Neural crest cell (in vitro differentiated cells): ENCODE results near the gene FAM111B. TPM values are rescaled to one million over a fixed set of nuclear protein-coding genes. Genes with fewer than 3 reads are reported as not detected.
A peak's percentile ranks its signal among the peaks of the same experiment; 100 is the strongest.

ENCODE experiments used
- DNase-seq: peaks from one replicate; pipeline ENCODE4 v3.0.0; 2021; ENCODE audit warnings: low read depth, mixed read lengths, low spot score
- H3K27ac Mint-ChIP-seq: one replicate; pipeline ENCODE4 v1.8.0; 2021; ENCODE audit warnings: mild to moderate bottlenecking, mixed read lengths; ENCODE audit not compliant: unreplicated experiment
- H3K27me3 Mint-ChIP-seq: 2 replicates; pipeline ENCODE4 v1.8.0; 2021; ENCODE audit warnings: low read depth, mild to moderate bottlenecking, mixed read lengths
- H3K36me3 Mint-ChIP-seq: 2 replicates; pipeline ENCODE4 v1.8.0; 2021; ENCODE audit warnings: low read depth, mild to moderate bottlenecking, mixed read lengths
- H3K4me1 Mint-ChIP-seq: 2 replicates; pipeline ENCODE4 v1.8.0; 2021; ENCODE audit warnings: mixed read lengths
- H3K4me3 Mint-ChIP-seq: one replicate; pipeline ENCODE4 v1.8.0; 2021; ENCODE audit warnings: mild to moderate bottlenecking, mixed read lengths
- H3K9me3 Mint-ChIP-seq: 2 replicates; pipeline ENCODE4 v1.8.0; 2021; ENCODE audit warnings: mixed read lengths
- total RNA-seq: library from RNA; stranded (reverse); gene quantifications from 2 replicates; pipeline ENCODE4 v1.2.1, GENCODE V29; 2021
- TF ChIP-seq, protein P1 (sequence below): fragments of 200-600 bp; sonication (generic); conservative IDR thresholded peaks from 2 replicates; pipeline ENCODE4 v1.5.0; 2021; ENCODE audit warnings: antibody characterized with exemption, mild to moderate bottlenecking

FAM111B gene
- total RNA-seq, 1 donor from 2014 or later = 35.4 TPM

DNA sequence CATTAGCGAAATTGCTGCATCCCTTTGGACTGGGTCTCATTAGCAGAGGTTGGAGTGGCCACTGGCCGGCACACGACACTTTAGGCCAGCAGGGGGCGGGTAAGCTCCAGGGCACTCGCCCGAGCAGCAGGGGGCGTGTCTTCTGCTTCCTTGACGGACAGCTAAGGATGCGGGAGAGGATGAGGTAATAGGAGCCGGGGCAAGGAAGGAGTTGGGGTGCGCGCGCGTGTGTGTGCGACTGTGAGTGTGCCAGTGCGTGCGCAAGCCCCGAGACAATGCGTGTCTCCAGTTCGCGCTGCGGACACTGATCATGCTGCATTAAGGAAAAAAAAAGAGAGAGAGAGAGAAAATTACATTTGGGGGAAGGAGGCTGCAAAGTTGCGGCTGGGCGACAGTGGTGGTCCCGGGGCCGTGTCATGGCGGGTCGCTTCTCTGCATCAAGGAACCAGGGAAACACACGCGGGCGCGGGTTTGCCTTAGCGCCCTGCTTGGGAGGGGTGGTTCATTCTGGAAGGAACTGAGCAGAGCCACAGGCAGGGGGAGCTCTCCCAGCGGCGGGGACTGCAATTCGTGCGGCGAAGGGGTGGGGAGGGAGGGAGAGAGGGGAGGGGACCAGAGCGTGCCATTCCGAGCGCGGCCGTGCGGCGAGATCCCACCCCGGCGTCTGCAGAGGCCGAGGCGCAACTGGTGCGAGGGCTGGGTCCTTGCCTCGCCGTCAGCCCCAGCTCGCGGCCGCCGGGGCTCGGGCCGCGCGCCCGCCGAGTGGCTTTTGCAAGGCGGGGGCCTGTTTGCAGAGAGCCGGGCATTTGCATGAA lies 64.7 kb downstream of the FAM111B start, which contains the start of gene DTX4:
TSS of gene DTX4 (plus strand) at position 625 of the 815 bp plus-strand sequence. CDS start 464 bp downstream, outside the sequence.
- Mint-ChIP-seq H3K27ac (peak within 1 kb of the TSS; percentile 97), H3K9me3 (no peaks in the 10 kb centered on the region), H3K4me3 (peak within 1 kb of the TSS; percentile 92), H3K4me1 (peaks cover 36% of the 10 kb centered on the region), H3K36me3 (peaks cover 6% of the 10 kb centered on the region), H3K27me3 (peaks cover 9% of the 10 kb centered on the region)
- DNase-seq = peak; percentile 96
- TF ChIP-seq, protein P1, sequence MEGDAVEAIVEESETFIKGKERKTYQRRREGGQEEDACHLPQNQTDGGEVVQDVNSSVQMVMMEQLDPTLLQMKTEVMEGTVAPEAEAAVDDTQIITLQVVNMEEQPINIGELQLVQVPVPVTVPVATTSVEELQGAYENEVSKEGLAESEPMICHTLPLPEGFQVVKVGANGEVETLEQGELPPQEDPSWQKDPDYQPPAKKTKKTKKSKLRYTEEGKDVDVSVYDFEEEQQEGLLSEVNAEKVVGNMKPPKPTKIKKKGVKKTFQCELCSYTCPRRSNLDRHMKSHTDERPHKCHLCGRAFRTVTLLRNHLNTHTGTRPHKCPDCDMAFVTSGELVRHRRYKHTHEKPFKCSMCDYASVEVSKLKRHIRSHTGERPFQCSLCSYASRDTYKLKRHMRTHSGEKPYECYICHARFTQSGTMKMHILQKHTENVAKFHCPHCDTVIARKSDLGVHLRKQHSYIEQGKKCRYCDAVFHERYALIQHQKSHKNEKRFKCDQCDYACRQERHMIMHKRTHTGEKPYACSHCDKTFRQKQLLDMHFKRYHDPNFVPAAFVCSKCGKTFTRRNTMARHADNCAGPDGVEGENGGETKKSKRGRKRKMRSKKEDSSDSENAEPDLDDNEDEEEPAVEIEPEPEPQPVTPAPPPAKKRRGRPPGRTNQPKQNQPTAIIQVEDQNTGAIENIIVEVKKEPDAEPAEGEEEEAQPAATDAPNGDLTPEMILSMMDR = peak; percentile 81

DNA sequence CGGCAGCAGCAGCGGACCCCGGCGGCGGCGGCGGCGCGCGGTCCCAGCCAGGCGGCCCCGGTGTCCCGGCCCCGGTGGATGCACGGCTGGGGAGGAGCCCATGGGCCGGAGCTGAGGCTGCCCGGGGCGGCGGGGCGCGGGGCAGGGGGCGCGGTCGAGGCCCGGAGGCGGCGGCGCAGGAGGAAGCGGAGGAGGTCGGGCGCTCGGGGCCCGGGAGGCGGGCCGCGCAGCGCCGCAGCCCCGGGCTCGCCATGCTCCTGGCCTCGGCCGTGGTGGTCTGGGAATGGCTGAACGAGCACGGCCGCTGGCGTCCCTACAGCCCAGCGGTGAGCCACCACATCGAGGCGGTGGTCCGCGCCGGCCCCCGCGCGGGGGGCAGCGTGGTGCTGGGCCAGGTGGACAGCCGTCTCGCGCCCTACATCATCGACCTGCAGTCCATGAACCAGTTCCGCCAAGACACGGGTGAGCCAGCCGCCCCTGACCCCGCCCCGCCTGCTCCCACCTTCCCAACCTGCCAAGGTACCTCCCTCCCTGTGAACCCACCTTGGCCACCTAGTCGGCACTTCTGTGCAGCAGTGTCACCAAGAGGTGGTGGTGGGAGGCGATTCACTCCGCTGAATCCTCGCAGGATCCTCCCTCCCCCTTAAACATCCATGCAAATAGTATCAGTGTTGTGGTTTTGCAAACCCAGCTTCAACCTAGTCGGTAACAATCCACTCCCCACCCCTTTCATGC lies 65.5 kb downstream of the FAM111B start:
- H3K4me1 Mint-ChIP-seq = peaks cover 44% of the 10 kb centered on the region
- peak overlapping the region; percentile 92 for H3K4me3 Mint-ChIP-seq
- no peak for DNase-seq
- peaks cover 6% of the 10 kb centered on the region for H3K27me3 Mint-ChIP-seq
- peaks cover 12% of the 10 kb centered on the region for H3K36me3 Mint-ChIP-seq
- no peaks in the 10 kb centered on the region for H3K9me3 Mint-ChIP-seq
- TF ChIP-seq, protein P1 = no peak
- peak overlapping the region; percentile 97 for H3K27ac Mint-ChIP-seq

DNA sequence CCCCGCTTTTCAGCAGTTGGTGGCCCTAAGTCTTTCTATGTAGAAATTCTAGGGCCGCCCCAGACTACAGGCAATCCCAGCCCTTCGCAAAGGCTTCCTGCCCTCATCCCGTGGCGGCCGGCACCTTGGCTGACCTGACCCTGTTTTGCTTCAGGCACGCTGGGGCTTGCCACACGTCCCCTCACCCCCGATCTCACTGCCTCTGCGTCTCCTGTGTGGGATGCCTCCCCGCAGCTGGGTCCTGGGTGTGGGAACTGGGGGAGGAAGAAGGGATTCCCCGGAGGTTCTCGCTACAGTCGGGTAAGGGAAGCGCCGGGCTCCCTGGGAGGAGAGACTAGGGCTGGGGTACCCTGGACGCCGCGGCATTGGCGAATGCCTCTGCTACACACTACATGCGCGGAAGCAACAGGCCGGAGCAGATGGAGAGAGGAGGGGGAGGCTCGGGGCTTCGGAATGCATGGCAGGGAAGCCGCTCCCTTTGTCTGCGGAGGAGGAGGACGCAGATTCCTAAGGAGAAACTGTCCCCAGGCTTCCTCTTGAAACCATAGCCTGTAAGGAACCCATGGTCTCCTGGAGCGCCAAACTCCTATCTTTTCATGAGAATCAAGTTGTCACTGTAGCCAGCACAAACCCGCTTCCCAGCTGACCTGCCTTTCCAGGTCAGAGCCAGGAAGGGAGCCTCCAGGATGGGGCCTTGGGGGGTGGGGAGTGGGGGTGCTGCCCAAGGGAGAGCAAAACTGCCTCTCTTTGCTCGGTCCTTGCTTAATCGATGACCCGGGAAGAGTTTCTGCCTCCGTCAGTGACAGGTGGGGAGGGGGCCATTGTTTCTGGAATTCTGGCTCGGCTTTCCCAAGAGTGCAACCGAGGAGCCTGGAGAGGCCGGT lies 66.3 kb downstream of the FAM111B start:
- H3K27me3 Mint-ChIP-seq = peaks cover 6% of the 10 kb centered on the region
- TF ChIP-seq, protein P1 = no peak
- H3K4me1 Mint-ChIP-seq = peaks cover 52% of the 10 kb centered on the region
- peak overlapping the region; percentile 97 for H3K27ac Mint-ChIP-seq
- no peaks in the 10 kb centered on the region for H3K9me3 Mint-ChIP-seq
- peak overlapping the region; percentile 92 for H3K4me3 Mint-ChIP-seq
- peak; percentile 44 for DNase-seq
- peaks cover 17% of the 10 kb centered on the region for H3K36me3 Mint-ChIP-seq

DNA sequence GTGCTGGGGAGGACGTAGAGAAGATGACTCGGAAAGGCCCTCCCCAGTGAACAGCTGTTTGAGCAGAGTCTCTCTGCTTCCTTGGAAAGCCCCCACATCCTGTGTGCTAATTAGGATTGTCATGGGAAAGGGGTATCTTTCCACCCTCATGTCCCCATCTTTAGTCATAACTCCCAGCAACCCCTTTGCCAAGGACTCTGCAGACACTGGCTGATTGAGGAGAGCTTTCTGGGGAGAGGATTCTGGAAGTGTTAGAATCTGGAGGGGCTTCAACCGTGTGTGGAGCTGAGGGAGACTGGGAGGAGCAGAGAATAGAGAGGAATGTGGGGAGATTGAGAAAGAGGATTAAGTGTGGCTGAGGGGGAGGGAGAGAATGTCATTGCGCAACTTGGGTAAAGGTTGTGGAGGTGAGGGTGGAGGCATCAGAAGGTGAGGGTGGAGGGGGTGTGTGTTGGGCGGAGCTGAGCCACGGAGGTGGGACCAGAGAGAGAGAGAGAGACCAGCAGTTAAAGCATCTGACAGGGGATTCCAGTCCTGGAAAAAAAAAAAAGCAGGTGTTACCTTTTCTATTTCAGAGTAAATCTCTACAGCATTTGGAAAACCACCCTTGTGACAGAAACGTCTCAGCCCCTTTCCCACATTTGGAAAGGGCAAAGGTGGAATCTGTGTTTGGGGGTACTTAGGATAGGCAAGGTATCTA lies 67.1 kb downstream of the FAM111B start:
- Mint-ChIP-seq H3K27ac (peak overlapping the region; percentile 97), H3K36me3 (peaks cover 22% of the 10 kb centered on the region), H3K9me3 (no peaks in the 10 kb centered on the region), H3K4me1 (peaks cover 60% of the 10 kb centered on the region), H3K4me3 (peak overlapping the region; percentile 92), H3K27me3 (peaks cover 6% of the 10 kb centered on the region)
- TF ChIP-seq, protein P1 = no peak
- no peak for DNase-seq
